ENCODE data around the gene M6PR.
A peak's percentile ranks its signal among the peaks of the same experiment; 100 is the strongest.

Gene M6PR

DNA sequence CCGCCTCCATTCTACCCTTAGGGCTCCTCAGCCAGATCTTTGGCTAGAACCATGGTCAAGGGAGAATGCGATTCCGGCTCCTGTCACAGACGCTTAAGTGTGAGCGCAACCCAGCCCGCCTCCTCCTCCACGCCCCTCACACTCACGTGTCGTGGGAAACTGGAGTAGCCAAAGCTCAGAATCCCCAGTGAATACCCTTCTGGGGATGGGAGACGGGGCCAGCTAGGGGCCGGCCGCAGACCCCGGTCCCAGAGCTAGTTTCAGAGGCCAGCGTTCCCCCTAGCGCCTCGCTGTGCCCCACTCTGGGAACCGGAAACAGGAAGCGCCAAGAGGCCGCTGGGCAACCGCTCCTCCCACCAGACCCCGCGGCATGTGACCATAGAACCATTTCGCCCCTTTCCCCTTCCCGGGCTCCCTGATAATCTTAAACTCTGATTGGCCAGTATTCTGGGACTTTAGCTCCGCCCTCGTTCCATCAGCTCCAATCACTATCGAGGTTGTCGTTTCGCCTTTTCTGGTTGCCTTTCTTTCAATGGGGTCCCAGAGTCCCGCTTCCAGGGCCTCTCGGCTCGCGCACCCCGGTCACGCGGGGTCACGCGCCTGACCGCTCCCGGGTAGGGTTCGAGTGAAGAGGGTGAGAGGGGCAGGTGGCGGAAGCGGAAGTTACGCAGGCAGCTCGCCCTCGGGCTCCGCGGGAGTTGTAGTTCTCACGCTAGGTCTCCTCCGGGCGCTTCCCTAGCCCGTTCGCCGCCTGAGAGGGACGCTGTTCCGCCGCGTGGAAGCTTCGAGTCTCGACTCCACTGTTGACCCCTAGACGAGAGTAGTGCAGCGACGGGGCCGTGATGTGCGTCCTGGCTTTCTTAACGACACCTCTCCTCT, at the start of gene M6PR:
Gene M6PR (minus strand): TSS at position 304 of the 879 bp plus-strand sequence. CDS start 3,241 bp downstream, outside the sequence.
- peak; percentile 96 for DNase-seq

DNA sequence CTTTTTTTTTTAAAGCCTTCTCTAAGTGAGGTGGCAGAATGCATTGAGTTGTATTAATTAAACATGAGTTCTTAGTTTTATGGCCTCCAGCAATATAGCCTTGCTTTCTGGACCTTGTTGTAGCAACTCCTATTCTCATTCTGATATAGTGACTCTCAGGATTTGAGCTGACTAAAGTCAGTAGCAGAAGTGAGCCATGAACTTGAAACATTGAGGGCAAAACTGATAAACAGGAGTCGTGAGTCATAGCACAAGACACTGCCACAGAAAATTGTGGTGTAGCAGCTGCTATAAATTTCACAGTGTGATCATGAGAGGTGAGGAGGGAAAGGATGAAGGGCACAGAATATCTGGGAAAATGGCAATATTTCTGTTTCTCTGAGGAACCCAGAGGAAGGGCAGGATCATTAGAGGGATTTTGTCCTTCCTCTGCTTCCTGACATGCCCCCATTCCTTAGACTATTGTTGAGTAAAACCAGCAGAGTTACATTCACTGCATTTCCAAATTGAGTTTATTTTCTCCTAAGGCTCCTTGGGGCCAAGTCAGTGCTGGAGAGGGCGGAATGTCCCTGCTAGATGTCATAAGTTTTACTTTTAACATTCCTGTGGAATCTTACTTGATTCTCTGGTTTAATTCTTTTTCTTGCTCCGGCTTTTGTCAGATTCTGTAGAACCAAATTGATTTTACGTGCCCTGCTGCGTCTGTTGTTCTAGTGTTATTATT, 47.4 kb upstream of the M6PR start:
- DNase-seq: no peak

DNA sequence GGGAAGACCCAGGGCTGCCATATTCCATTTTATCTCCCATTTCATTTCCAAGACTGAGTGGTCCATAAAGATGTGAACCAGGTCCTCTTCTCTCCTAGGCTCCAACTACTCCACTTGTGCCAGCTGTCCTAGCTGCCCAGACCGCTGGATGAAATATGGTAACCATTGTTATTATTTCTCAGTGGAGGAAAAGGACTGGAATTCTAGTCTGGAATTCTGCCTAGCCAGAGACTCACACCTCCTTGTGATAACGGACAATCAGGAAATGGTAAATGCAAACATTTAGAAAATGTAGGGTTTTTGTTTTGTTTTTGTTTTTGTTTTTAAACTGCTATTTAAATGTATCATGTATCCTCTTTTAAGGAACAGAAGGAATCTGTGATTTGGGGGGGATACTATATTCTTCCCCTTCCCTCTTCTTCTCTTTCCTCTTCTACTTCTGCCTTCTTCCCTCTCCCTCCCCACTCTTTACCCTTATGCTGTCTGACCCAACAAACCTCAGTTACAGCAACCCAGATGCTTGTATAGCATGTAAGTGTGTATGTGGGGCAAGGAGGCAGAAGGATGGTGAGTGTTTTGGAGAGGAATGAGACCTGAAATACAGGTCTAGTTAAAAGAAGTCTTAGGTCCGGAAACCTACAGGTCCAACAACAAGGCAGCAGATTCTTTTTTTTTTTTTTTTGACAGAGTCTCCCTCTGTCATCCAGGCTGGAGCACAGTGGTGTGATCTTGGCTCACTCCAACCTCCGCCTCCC, 45.8 kb upstream of the M6PR start:
- no peak for DNase-seq

DNA sequence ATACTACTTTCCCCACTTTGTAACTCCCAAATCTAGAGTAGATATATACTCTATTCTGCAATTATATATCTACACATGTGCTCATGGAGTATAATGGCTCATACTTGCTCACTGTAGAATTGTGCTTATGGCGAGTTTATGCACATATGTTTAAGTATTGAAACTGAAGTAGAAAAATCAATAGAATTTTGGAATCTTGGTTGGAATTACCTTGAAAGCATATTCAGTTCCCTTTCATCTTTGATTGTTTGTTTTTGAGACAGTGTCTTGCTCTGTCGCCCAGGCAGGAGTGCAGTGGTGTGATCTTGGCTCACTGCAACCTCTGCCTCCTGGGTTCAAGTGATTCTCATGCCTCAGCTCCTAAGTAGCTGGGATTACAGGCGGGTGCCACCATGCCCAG, 44.4 kb upstream of the M6PR start:
- no peak for DNase-seq

DNA sequence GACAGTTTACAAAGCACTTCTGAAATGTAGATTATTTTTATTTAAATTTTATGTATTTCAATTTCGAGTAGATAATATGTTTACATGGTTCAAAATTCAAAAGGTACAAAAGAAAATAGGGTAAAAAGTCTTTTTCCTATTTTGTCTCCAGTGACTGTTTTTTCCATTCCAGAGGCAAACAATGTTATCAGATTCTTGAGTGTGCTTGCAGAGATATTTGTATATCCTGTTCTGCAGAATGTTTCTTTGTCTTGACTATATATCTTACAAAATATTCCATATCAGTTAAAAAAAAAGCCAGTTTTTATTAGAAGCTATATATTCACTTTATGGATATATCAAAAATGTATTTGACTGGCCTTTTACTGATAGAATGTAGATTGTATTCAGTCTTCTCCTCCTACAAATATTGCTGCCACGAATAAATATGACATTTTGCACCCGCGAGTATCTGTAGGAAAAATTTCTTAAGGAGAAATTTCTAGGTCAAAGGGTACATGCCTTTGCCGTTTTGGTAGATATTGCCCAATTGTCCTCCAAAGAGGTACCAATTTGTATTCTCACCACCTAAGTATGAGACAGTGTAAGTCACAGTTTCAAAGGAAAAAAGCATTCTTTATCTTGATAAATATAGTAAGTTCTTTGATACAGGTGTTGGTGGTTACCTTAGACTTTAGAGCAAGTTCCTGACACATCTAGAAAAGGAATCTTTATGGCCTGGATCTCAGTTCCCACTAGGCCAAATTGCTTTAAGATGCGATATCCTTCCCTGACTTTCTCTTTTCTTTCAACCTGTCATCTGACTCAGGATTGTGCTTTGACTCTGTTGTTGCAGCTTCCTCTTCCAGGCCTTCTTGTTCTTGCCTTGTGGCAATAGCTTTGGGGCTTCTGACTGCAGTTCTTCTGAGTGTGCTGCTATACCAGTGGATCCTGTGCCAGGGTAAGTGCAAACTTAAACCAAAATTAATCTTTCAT, 42.2 kb upstream of the M6PR start:
- DNase-seq: no peak

DNA sequence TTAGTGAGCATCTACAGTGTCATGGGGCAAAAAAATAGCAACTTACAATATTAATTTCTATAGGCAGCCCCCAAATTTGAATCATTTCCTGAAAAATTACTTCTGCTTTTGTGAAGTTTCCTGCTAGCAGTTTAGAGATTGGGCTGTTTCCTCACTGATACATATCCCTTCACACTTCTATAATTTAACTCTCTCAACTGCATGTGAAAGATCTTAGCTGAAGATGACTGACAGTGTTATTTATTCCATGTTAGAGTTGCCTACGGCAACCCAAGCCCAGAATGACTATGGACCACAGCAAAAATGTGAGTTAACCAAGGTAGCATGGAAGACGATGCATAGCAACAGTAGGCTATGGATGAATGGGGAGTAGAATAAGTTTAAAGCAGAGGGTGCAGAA, 40.0 kb upstream of the M6PR start, which contains the start of gene KLRG1:
Gene KLRG1 (plus strand): TSS at position 134 of the 400 bp plus-strand sequence. CDS start 90 bp downstream, at position 224.
- no peak for DNase-seq

DNA sequence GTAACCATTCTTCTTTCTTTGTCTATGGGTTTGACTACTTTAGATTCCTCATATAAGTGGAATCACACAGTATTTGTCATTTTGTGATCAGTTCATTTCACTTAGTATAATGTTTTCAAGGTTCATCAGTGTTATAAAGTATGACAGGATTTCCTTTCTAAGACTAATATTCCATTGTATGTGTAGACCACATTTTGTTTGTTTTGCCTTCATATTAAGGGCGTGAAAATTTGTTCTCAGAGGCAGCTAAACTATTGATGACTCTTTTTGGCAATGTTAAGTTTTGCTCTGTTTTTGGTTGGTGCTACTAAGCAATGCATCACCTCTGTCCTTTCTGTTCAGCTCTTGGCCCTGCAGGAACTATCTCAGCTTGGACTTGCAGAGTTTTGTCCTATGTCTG, 38.2 kb upstream of the M6PR start:
- DNase-seq: no peak

DNA sequence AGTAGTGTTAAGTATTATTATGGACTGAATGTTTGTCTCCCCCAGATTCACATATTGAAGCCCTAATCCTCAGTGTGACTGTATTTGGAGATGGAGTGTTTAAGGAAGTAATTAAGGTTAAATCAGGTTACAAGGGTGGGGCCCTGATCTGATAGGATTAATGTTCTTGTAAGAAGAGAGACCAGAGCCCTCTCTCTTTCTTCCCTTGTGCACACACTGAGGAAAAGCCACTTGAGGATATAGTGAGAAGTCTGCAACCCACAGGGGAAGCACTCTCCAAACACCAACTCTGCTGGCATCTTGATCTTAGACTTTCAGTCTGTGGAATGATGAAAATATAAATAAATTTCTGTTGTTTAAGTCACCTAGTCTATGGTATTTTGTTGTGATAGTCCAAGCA, 37.7 kb upstream of the M6PR start:
- DNase-seq: no peak

DNA sequence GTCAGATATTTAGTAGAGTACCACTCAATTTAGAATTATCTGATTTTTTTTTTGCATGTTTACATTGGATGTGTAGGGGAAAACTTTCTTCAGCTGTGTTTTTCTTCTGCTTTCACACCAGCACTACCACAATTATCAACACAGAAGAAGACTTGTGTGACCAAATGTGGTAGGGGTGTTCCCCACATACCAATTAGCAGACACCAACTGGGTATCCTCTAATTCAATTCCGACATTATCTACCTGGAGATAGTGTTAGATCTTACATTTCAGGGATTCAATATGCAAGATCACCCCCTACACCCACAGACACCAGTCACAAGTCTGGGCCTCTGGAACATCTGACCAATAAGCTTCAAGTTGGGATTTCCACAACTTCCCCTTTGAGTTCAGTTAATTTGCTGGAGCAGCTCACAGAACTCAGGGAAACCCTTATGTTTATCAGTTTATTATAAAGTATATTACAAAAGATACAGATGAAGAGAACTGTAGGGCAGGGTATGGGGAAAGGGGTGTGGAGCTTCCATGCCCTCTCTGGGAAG, 35.8 kb upstream of the M6PR start:
- DNase-seq: no peak

DNA sequence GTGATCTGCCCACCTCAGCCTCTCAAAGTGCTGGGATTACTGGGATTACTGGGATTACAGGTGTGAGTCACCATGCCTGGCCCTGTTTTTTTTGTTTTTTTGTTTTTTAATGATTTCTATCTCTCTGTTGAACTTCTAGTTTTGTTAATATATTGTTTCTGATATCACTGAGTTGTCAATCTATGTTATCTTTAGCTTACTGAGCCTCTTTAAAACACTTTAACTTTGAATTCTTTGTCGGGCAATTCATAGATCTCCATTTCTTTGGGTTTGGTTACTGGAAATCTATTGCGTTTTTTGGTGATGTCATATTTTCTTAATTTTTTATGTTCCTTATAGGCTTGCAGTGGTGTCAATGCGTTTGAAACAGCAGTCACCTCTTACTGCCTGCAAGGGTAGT, 30.7 kb upstream of the M6PR start:
- no peak for DNase-seq

DNA sequence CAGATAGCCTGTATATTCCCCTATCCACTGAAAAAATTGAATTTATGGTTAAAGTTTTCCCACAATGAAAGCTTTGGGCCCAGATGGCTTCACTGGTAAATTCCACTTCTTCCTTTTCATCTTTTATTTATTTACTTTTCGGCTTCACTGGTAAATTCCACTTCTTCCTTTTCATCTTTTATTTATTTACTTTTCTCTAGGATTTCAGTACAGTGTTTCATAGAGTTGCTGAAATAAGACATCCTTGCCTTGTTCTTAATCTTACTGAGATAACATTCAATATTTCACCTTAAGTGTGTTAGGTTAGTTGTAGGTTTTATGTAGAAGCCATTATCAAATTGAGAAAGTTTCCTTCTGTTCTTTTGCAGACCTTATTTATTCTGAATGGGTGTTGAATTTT, 21.0 kb upstream of the M6PR start:
- DNase-seq: no peak

DNA sequence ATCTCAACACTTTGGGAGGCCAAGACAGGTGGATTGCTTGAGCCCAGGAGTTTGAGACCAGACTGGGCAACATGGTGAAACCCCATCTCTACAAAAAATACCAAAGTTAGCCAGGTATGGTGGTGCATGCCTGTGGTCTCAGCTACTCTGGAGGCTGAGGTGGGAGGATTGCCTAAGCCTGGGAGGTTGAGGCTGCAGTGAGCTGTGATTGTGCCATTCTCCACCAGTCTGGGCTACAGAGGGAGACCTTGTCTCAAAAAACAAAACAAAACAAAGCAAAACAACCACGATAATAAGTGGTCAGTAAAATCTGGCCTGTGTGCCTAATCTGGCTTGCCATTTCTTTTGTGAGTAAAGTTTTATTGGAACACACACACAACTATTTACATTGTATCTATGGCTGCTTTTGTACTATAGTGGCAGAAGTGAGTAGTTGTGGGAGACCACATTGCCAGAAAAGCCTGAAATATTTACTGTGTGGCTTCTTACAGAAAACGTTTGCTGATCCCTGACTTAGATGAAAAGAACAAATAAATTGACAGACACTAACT, 20.5 kb upstream of the M6PR start:
- no peak for DNase-seq

DNA sequence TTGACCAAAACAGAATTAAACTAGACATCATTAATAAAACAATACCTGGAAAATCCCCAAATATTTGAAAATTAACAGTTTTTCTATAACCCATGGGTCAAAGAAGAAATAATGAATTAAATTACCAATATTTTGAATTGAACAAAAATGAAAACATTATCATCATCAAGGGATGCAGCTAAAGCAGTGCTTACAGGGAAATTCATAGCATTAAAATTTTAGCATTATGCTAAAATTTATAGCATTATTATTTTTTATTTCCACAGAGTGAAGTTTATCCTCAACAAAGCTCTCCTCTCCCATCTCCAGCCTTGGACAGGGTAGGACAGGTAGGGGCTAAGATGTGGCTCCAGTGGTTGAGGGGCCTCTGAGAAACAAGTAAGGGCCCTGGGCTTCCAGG, 19.3 kb upstream of the M6PR start:
- no peak for DNase-seq

DNA sequence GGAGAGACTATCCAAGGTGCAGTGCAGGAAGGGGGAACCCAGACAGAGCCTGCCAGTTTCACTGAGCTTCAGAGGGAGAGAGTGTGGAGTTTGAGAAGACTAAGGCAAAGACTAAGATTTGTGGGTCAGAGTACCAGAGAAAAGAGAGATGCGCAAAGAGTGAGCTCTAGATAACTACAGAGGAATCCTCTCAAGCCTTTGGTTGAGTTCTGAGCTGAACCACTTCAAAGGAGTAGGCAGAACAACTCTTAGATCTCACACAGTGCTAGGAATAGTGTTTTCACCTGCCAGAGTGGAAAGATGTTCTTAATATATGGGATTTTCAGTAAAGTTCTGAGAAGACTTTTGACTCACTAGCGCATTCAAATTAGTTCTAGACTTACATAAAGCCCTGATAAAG, 10.7 kb upstream of the M6PR start:
- DNase-seq: no peak

DNA sequence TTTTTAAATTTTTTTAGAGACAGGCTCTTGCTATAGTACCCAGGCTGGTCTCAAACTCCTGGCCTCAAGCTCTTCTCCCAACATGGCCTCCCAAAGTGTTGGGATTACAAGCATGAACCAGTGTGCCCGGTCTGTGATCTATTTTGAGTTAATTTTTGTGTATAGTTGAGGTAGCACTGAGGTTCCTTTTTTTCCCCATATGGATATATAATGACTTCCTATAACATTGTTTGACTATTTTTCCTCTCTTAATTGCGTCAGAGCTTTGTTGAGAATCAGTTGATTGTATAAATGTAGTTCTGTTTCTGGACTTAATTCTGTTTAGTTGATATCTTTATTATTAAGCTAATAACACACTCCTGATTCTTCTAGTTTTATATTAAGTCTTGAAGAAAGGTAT, 8.6 kb upstream of the M6PR start:
- no peak for DNase-seq

DNA sequence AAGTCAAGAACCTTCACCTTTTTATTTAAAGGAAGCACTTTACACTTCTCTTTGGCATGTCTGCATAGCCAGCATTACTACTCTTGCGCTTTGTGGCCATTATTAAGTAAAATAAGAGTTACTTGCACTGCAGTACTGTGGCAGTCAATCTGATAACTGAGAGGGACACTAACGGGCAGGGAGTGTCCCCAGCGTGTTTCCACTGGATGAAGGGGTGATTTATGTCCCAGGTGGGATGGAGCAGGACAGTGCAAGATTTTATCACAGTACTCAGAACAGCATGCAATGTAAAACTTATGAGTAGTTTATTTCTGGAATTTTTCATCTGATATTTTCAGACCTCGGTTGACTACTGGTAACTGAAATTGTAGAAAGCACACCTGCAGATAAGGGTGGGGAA, 8.1 kb upstream of the M6PR start:
- no peak for DNase-seq

DNA sequence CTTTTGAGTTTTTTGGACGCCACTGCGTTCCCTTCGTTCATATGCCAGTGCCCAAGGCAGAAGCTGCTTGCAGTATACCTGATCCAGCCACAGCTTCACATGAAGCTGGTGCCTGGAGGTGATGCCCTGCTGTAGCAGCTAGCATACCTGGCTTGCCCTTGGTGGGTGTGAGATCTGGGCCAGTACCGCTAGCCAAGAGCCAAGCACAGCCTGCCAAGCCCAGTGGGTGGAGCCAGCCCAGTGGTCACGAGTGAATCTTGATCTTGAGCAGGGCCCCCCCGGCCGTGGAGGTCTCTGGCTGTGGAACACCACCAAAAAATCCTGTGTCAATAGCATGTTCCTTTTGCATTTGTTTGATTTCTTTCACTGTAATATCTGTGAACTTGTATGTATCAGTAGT, 7.3 kb upstream of the M6PR start:
- no peak for DNase-seq

DNA sequence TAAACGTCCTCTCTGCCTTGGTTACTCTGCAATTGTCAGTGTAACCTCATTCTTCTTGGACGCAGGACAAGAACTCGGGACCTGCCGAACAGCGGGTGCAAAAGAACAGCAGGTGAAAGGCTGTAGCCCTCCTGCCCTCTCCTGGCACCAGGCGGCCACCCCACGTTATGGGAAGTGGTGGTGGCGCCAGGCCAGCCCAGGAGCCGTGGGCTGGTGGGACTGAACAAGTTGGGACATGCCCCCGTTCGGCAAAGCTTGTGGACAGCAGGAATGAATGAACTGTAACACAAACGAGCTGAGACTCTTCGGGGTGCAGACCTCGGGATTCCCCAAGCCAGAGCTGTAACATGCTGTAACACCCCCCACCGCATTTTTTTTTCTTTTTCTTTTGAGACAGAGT, 6.6 kb upstream of the M6PR start:
- no peak for DNase-seq

DNA sequence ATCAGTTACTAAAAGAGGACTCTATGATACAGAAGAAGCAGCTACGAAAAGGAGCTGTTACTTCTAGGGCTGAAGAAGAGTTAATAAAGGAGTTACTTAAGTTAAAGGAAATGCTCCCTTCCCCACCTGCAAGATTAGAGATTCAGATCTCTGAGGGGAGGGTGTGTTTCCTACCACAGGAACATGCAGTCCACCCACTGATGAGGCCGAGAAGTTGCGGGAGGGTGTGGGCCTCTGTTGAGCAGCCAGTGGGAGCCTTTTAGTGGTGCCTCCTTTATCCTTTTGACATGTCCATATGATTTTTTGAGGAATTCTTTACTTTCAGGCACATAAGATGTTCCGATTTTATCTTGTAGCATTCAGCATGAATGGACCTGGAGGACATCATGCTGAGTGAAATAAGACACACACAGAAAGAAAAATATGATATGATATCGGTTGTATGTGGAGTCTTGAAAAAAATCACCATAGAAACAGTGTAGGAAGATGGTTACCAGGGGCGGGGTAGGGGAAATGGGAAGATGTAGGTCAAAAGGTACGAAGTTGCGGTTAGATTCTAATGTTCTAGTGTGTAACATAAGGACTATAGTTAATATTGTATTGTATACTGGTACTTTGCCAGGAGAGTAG, 4.4 kb upstream of the M6PR start:
- no peak for DNase-seq

DNA sequence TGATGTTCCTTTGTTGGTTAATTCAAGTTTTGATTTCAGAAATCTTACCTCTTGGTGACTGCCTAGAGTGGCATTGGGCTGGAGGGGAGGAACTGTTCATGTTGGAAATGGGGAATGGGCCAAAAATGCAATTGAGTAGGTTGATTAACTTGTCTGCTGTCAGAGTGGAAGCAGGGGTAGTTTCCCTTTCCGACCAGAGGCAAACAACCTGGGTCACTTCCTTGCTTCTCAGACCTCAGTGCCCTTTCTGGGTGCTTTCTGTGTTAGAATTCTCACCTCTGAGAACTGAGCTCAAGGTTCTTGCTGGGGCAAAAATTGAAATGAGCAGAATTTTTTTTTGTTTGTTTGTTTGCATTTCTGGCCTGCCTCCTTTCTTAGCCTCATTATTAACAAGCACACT, 2.3 kb upstream of the M6PR start:
- DNase-seq: no peak

Measured in right forelimb (tissue), 1 donor.